DMS153 treated with DMSO at 0.1 percent for 48 hours (cell line): ENCODE results near the gene ENTPD6.

ENCODE experiments used
- DNase-seq: peaks from one replicate; lab custom pipeline; 2025; ENCODE audit not compliant: unreplicated experiment; lab: John Stamatoyannopoulos, UW

Gene ENTPD6

GRCh38 chr20:25207960-25208534 lies 12.5 kb downstream of the ENTPD6 start:
- no peak for DNase-seq

- DNase-seq: no peak
These were observed 13.9 kb downstream of the ENTPD6 start for GRCh38 chr20:25209400-25209799.

GRCh38 chr20:25209911-25210310 lies 14.4 kb downstream of the ENTPD6 start:
- no peak for DNase-seq

GRCh38 chr20:25211273-25211672 lies 15.8 kb downstream of the ENTPD6 start:
- no peak for DNase-seq

- no peak for DNase-seq
These were observed 16.7 kb downstream of the ENTPD6 start for GRCh38 chr20:25212242-25212641.

GRCh38 chr20:25213566-25214425 lies 18.3 kb downstream of the ENTPD6 start:
- DNase-seq: no peak

GRCh38 chr20:25214426-25214790 lies 18.9 kb downstream of the ENTPD6 start:
- no peak for DNase-seq

- DNase-seq: no peak
These were observed 19.3 kb downstream of the ENTPD6 start for GRCh38 chr20:25214819-25215218.

GRCh38 chr20:25215521-25215920 lies 20.0 kb downstream of the ENTPD6 start:
- DNase-seq: no peak

GRCh38 chr20:25216199-25216945 lies 20.9 kb downstream of the ENTPD6 start:
- DNase-seq: no peak

GRCh38 chr20:25217161-25218108 lies 21.9 kb downstream of the ENTPD6 start:
- DNase-seq: no peak

GRCh38 chr20:25218109-25218486 lies 22.6 kb downstream of the ENTPD6 start:
- DNase-seq: no peak

GRCh38 chr20:25218492-25218891 lies 23.0 kb downstream of the ENTPD6 start:
- DNase-seq: no peak

- no peak for DNase-seq
These were observed 23.9 kb downstream of the ENTPD6 start for GRCh38 chr20:25219365-25219764.

GRCh38 chr20:25220021-25220730 lies 24.7 kb downstream of the ENTPD6 start:
- no peak for DNase-seq

GRCh38 chr20:25220810-25221591 lies 25.5 kb downstream of the ENTPD6 start:
- DNase-seq: peak; percentile 44

- no peak for DNase-seq
These were observed 26.3 kb downstream of the ENTPD6 start for GRCh38 chr20:25221592-25222460.

GRCh38 chr20:25222461-25223178 lies 27.1 kb downstream of the ENTPD6 start:
- DNase-seq: no peak
